T-helper 22 cell (primary cell): ENCODE results near the gene ME3.
"Not testable (repeated sequence)": the region's sequence is repeated elsewhere in the genome, so short reads cannot be mapped to it uniquely, and the experiment has no call there.

Experiments used
- DNase-seq: peaks from one replicate; pipeline ENCODE4 v3.0.0-alpha.2; 2020; ENCODE audit warnings: low read depth

ME3 gene

DNA sequence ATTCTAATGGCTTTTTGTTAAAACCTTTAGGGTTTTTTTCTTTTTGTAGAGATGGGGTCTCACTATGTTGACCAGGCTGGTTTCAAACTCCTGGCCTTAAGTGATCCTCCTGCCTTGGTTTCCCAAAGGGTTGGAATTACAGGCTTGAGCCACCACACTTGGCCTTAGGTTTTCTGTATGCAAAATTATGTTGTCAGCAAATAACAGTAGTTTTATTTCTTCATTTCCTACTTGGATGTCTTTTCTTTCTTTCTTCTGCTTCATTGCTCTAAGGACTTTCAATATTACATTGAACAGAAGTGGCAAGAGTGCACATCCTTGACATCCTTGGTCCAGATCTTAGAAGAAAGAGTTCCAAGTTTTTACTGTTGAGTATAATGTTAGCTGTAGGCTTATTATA is 245.0 kb downstream of the ME3 start:
- no peak for DNase-seq

- not testable (repeated sequence) for DNase-seq
Measured at GRCh38 chr11:86423488-86423887, 248.9 kb downstream of the ME3 start.

DNA sequence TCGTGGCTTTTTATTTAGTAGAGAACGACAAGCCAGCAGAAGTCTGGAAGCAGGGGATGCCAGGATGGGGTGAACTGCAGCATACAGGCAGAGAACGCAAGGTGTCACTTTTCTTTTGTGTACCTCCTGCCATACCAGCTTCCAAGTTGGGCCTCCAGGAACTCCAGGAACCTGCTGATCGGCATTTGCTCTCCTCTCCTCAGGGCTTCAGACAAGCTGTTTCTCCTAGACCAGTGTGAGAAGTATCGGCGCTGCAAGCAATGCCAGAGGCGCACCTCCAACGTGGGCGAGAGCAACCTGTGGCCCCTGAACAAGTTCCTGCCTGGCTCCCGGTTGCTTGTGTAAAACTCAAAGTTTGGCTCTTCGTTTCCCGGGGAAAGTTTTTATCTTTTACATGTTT is 250.0 kb downstream of the ME3 start:
- no peak for DNase-seq

- no peak for DNase-seq
Measured at GRCh38 chr11:86421946-86422345, 250.5 kb downstream of the ME3 start.

DNA sequence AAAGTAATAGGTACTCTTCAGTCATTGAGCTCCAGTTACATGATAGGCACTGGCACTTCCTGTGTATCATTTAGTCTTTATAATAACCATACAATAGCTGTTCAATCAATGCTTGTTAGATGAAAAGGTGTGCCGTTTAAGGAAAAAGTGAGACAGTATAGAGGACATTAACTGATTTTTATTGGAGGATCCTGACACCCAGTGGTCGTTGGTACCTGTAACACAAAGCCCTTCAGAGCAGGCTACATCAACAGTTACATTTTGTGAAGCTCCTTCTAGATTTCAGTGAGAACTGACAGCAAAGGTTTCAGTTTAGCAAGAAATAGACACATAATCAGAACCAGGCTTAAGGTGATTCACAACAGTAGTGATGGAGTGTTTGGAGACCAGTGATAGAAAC is 253.5 kb downstream of the ME3 start:
- DNase-seq: no peak

- DNase-seq: no peak
Measured at GRCh38 chr11:86418513-86418912, 253.9 kb downstream of the ME3 start.

DNA sequence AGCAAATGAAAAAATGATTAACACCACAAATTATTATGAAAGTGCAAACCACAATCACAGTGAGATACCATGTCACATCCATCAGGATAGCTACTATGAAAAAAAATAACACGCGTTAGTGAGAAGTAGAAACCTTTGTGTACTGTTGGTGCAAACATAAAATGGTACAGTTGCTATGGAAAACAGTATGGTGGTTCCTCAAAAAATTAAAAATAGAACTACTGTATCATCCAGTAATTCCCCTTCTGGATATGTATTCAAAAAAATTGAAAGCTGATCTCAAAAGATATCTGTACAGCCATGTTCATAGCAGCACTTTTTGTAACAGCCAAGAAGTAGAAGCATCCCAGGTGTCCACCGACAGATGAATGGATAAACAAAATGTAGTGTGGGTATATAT is 254.3 kb downstream of the ME3 start:
- DNase-seq: no peak

DNA sequence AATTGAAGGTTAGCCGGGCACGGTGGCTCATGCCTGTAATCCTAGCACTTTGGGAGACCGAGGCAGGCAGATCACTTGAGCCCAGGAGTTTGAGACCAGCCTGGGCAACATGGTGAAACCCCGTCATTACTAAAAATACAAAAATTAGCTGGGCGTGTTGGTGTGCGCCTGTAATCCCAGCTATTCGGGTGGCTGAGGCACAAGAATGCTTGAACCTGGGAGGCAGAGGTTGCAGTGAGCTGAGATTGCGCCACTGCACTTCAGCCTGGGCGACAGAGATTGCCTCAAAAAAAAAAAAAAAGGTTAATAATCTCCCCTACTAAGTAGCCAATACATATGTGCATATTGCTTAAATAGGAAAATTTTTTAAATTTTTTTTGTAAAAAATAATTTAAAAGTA is 255.5 kb downstream of the ME3 start:
- DNase-seq: not testable (repeated sequence)

DNA sequence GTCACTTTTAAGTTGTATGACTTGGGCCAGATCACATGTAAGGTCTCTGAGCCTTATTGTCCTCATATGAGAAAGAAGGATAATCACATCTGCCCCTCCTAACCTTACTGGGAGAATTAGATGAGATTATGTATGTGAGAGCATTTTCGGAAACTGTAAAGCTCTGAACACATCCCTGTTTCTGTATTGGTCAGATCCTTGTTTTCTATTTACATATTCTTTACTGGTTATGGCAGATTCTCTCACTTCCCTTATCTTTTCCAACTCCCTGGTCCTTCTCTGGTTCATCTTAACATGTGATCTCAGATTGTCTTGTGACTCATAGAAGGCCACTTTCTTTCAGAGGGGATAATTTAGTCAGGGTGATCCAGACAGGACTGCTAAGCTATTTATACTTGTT is 255.9 kb downstream of the ME3 start:
- DNase-seq: no peak

- no peak for DNase-seq
Measured at GRCh38 chr11:86415026-86415425, 257.4 kb downstream of the ME3 start.

GRCh38 chr11:86414032-86414431 is 258.4 kb downstream of the ME3 start:
- DNase-seq: no peak

DNA sequence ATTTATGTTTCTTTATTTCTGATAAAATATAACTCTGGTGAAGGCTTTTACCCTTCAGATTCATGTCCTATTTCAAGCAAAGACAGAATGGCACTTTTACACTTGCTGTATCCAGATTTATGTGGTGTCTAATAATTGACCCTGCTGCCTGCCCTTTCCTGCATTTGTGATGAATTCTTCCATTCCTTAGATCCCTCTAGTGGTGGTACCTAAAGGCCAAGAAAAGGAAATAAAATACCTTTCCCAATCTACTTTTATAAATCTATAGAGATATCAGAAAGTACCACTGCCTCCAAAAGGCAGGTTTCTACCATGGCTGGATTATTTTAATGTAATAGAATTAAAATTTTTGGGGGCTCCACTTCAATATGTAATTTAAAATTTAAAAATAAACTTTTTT is 263.6 kb downstream of the ME3 start:
- DNase-seq: no peak

DNA sequence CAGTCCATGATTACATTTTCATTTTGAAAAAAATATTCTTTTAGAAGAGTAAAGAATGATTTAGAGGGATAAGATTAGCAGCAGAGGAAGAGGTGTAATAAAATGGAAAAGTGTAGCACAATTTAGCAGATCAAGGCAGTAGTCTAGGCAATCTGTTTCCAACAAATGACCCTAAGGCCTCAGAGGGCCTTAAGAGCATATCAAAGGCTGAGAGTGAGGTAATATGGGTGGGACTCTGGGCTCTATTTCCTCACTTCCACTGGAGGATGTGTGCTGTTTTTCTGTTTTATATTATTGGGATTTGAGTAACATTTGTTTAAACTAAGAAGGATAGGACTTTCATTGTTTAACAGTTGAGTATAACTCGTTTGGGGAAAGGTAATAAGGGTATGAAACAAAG is 269.0 kb downstream of the ME3 start:
- no peak for DNase-seq

GRCh38 chr11:86398106-86398505 is 274.3 kb downstream of the ME3 start:
- no peak for DNase-seq

DNA sequence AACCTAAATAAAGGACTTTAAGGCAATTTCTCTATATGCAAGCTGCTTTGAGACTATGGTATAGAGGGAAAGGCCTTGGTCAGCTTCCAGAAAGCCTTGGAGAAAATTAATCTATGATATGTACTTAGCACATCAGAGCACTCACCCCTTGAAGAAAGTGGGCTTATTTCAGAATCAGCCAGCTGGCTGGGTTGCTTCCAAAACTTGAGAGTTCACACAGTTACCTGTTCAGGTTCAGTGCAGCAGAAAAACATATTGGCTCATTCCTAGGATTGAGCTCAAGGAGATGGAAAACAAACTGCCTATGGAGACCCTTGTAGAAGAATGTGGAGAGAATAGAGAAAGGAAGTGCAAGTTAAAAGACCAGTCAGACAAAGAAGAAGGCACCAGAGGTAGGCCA is 275.1 kb downstream of the ME3 start:
- no peak for DNase-seq

DNA sequence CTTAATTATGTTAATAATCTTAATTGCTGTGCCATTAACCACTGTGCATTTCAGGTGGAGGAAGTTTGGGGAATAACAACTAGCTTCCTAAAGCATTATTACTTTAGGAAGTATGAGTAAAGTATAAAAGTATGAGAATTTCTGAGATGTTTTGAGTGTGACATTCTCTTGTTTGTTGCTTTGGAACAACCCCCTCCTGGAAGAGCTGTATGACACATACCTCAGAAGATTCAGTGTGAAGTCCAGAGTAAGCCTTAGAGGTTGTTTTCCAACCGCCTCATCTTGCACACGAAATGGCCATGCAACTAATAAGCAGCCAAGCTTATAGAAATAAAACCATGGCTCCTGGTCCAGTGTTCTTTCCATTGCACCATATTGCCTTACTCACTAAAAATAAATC is 276.0 kb downstream of the ME3 start:
- no peak for DNase-seq

DNA sequence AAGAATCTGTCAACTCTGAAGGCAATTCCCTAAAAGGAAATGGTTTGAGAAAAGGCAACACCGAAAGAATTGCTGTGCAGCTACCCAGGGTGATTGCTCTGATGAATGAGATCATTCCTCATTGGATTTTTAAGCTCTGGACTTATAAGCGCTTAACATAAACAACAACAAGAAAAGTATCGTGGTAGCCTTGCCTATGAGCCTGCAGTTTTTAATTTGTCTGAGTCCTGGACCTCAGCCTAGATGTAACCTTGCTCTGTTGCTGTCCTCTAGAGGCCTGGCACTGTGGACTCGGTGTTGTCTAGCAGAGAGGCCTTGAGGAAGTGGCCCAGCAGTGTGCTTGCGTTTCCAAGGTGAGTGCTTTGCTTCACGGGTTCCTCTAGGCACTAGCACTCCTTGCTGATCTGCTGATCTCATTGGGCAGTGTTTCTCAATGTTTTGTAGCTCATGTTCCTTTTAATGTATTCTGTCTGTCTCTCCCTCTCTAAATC is 277.3 kb downstream of the ME3 start:
- no peak for DNase-seq
